Trophoblast cell (in vitro differentiated cells and primary cell): ENCODE measurements around the gene NEU4.

ENCODE experiments used
- DNase-seq, 2 donors: peaks; one replicate each; pipeline ENCODE4 v3.0.0-alpha.2; 2016
- H2AFZ ChIP-seq: 2 replicates; pipeline ENCODE4 v1.6.1; 2013; ENCODE audit warnings: low read length, moderate library complexity, mild to moderate bottlenecking; ENCODE audit not compliant: insufficient read depth, poor library complexity
- H2AK5ac ChIP-seq: 2 replicates; pipeline ENCODE4 v1.6.1; 2013; ENCODE audit warnings: mild to moderate bottlenecking, low read length
- H2BK120ac ChIP-seq: 2 replicates; pipeline ENCODE4 v1.6.1; 2013; ENCODE audit warnings: low read length, mild to moderate bottlenecking, moderate library complexity; ENCODE audit not compliant: insufficient read depth, poor library complexity
- H2BK12ac ChIP-seq: 2 replicates; pipeline ENCODE4 v1.6.1; 2013; ENCODE audit warnings: mild to moderate bottlenecking, low read length, moderate library complexity
- H2BK5ac ChIP-seq: 2 replicates; pipeline ENCODE4 v1.6.1; 2013; ENCODE audit warnings: low read length, low read depth, moderate library complexity, mild to moderate bottlenecking; ENCODE audit not compliant: poor library complexity
- H3K14ac ChIP-seq: 2 replicates; pipeline ENCODE4 v1.6.1; 2013; ENCODE audit warnings: mild to moderate bottlenecking, low read length
- H3K18ac ChIP-seq: 2 replicates; pipeline ENCODE4 v1.6.1; 2013; ENCODE audit warnings: mild to moderate bottlenecking, low read length
- H3K23ac ChIP-seq: 2 replicates; pipeline ENCODE4 v1.6.1; 2013; ENCODE audit warnings: low read length
- H3K27ac ChIP-seq: 2 replicates; pipeline ENCODE4 v1.5.1; 2013; ENCODE audit warnings: low read depth, mild to moderate bottlenecking, inconsistent platforms, low read length, moderate library complexity
- H3K27me3 ChIP-seq: 2 replicates; pipeline ENCODE4 v1.6.1; 2013; ENCODE audit warnings: inconsistent platforms, mild to moderate bottlenecking, low read length, moderate library complexity; ENCODE audit not compliant: insufficient read depth
- H3K36me3 ChIP-seq, 2 experiments: 1 replicate in 1 of 2; 2 replicates in 1 of 2; pipeline ENCODE4 v1.6.1; 2013; ENCODE audit warnings: low read length in 2 of 2, mild to moderate bottlenecking in 2 of 2, moderate library complexity in 1 of 2; ENCODE audit not compliant: insufficient read depth in 2 of 2, control insufficient read depth in 1 of 2
- H3K4ac ChIP-seq: 2 replicates; pipeline ENCODE4 v1.6.1; 2013; ENCODE audit warnings: low read depth, mild to moderate bottlenecking, low read length, moderate library complexity
- H3K4me1 ChIP-seq, 2 experiments: 1 replicate in 1 of 2; 2 replicates in 1 of 2; pipeline ENCODE4 v1.6.1; 2013; ENCODE audit warnings: low read length in 2 of 2, mild to moderate bottlenecking in 2 of 2, moderate library complexity in 1 of 2; ENCODE audit not compliant: insufficient read depth in 2 of 2, control insufficient read depth in 1 of 2
- H3K4me2 ChIP-seq: 2 replicates; pipeline ENCODE4 v1.6.1; 2013; ENCODE audit warnings: inconsistent platforms, mild to moderate bottlenecking, low read length, moderate library complexity
- H3K4me3 ChIP-seq: 2 replicates; pipeline ENCODE4 v1.5.1; 2013; ENCODE audit warnings: mild to moderate bottlenecking, low read depth, low read length, inconsistent platforms
- H3K79me1 ChIP-seq: one replicate; pipeline ENCODE4 v1.6.1; 2013; ENCODE audit warnings: low read length
- H3K79me2 ChIP-seq: 2 replicates; pipeline ENCODE4 v1.6.1; 2013; ENCODE audit warnings: low read length, mild to moderate bottlenecking; ENCODE audit not compliant: control insufficient read depth, insufficient read depth, poor library complexity
- H3K9ac ChIP-seq: 2 replicates; pipeline ENCODE4 v1.6.1; 2013; ENCODE audit warnings: mild to moderate bottlenecking, low read length
- H3K9me3 ChIP-seq: 2 replicates; pipeline ENCODE4 v1.6.1; 2013; ENCODE audit warnings: low read depth, mild to moderate bottlenecking, control low read depth, inconsistent platforms, low read length; ENCODE audit not compliant: insufficient read depth
- H4K12ac ChIP-seq: 2 replicates; pipeline ENCODE4 v1.6.1; 2013; ENCODE audit warnings: low read depth, mild to moderate bottlenecking, low read length, moderate library complexity
- H4K8ac ChIP-seq: 2 replicates; pipeline ENCODE4 v1.6.1; 2013; ENCODE audit warnings: low read depth, mild to moderate bottlenecking, low read length, moderate library complexity
- H4K91ac ChIP-seq: one replicate; pipeline ENCODE4 v1.6.1; 2013; ENCODE audit warnings: low read depth, mild to moderate bottlenecking, low read length, moderate library complexity
- WGBS: extraction: QIAGEN DNeasy Blood & Tissue Kit; methylation state at CpG from one replicate; pipeline ENCODE4 v1.1.7; 2013; ENCODE audit warnings: missing lambda C conversion rate; ENCODE audit not compliant: insufficient read length, insufficient coverage; ENCODE audit errors: extremely low coverage; 5-methylcytosine and 5-hydroxymethylcytosine counted together

The NEU4 gene

GRCh38 chr2:241836292-241836691 is 27.3 kb downstream of the NEU4 start:
- Histone ChIP-seq H2BK5ac (no peak overlapping the region), H2BK12ac (no peak overlapping the region), H3K79me1 (no peaks in the 10 kb centered on the region), H3K9me3 (no peaks in the 10 kb centered on the region), H3K36me3 (no peaks in the 10 kb centered on the region), H3K14ac (no peak overlapping the region), H2AK5ac (no peak overlapping the region), H3K4me1 (no peaks in the 10 kb centered on the region), H3K27ac (no peak overlapping the region), H2BK120ac (no peak overlapping the region), H3K79me2 (no peaks in the 10 kb centered on the region), H3K4me2 (no peak overlapping the region), H3K23ac (no peak overlapping the region), H3K27me3 (no peaks in the 10 kb centered on the region), H4K8ac (no peak overlapping the region), H2AFZ (no peak overlapping the region), H3K4ac (no peak overlapping the region), H3K18ac (no peak overlapping the region), H4K12ac (no peak overlapping the region), H4K91ac (no peak overlapping the region), H3K9ac (no peak overlapping the region), H3K4me3 (no peak overlapping the region)
- no peak for DNase-seq
- no CpG with 5 or more reads among the region's 6 CpGs for WGBS

- H3K9ac ChIP-seq, result no peak overlapping the region
- H3K18ac ChIP-seq, result no peak overlapping the region
- H3K9me3 ChIP-seq, result no peaks in the 10 kb centered on the region
- no peaks in the 10 kb centered on the region for H3K27me3 ChIP-seq
- H4K12ac ChIP-seq, result no peak overlapping the region
- no peak overlapping the region for H3K14ac ChIP-seq
- H3K4ac ChIP-seq, result no peak overlapping the region
- no peaks in the 10 kb centered on the region for H3K79me2 ChIP-seq
- H4K8ac ChIP-seq, result no peak overlapping the region
- no peak overlapping the region for H2BK120ac ChIP-seq
- H3K4me3 ChIP-seq, result no peak overlapping the region
- H4K91ac ChIP-seq, result no peak overlapping the region
- no peak overlapping the region for H2BK5ac ChIP-seq
- no peak for DNase-seq
- no peaks in the 10 kb centered on the region for H3K4me1 ChIP-seq
- H2AK5ac ChIP-seq, result no peak overlapping the region
- H3K4me2 ChIP-seq, result no peak overlapping the region
- H3K79me1 ChIP-seq, result no peaks in the 10 kb centered on the region
- H3K36me3 ChIP-seq, result no peaks in the 10 kb centered on the region
- H3K23ac ChIP-seq, result no peak overlapping the region
- WGBS, result no CpG with 5 or more reads among the region's 13 CpGs
- H2BK12ac ChIP-seq, result no peak overlapping the region
- H3K27ac ChIP-seq, result no peak overlapping the region
- no peak overlapping the region for H2AFZ ChIP-seq
Measured at GRCh38 chr2:241837197-241837965, 28.4 kb downstream of the NEU4 start.

- Histone ChIP-seq H3K27ac (no peak overlapping the region), H4K8ac (no peak overlapping the region), H4K12ac (no peak overlapping the region), H2BK120ac (no peak overlapping the region), H3K4me1 (peaks cover 4 to 5% of the 10 kb centered on the region in 2 experiments), H3K9ac (no peak overlapping the region), H3K4me3 (no peak overlapping the region), H3K9me3 (no peaks in the 10 kb centered on the region), H3K36me3 (no peaks in the 10 kb centered on the region), H3K79me2 (no peaks in the 10 kb centered on the region), H3K23ac (no peak overlapping the region), H2BK12ac (no peak overlapping the region), H2AFZ (no peak overlapping the region), H3K79me1 (no peaks in the 10 kb centered on the region), H3K4ac (no peak overlapping the region), H4K91ac (no peak overlapping the region), H3K18ac (no peak overlapping the region), H3K14ac (no peak overlapping the region), H2AK5ac (no peak overlapping the region), H3K27me3 (peaks cover 9% of the 10 kb centered on the region), H2BK5ac (no peak overlapping the region), H3K4me2 (no peak overlapping the region)
- no peak for DNase-seq
- no CpG with 5 or more reads among the region's 28 CpGs for WGBS
Measured at GRCh38 chr2:241841181-241842066, 32.4 kb downstream of the NEU4 start.

GRCh38 chr2:241842067-241842415 is 33.0 kb downstream of the NEU4 start:
- peaks cover 4 to 5% of the 10 kb centered on the region in 2 experiments for H3K4me1 ChIP-seq
- H3K4ac ChIP-seq, result no peak overlapping the region
- peaks cover 10% of the 10 kb centered on the region for H3K27me3 ChIP-seq
- H3K79me1 ChIP-seq, result no peaks in the 10 kb centered on the region
- H2BK5ac ChIP-seq, result no peak overlapping the region
- H3K14ac ChIP-seq, result no peak overlapping the region
- H3K36me3 ChIP-seq, result no peaks in the 10 kb centered on the region
- H2BK120ac ChIP-seq, result no peak overlapping the region
- no peak overlapping the region for H3K4me3 ChIP-seq
- no peak overlapping the region for H3K23ac ChIP-seq
- no peak overlapping the region for H3K4me2 ChIP-seq
- no peaks in the 10 kb centered on the region for H3K79me2 ChIP-seq
- no peak overlapping the region for H4K91ac ChIP-seq
- H3K27ac ChIP-seq, result no peak overlapping the region
- no peak overlapping the region for H2BK12ac ChIP-seq
- H3K18ac ChIP-seq, result no peak overlapping the region
- H2AK5ac ChIP-seq, result no peak overlapping the region
- no peaks in the 10 kb centered on the region for H3K9me3 ChIP-seq
- no CpG with 5 or more reads among the region's 11 CpGs for WGBS
- no peak overlapping the region for H2AFZ ChIP-seq
- DNase-seq, result peak in 1 of 2 donors; percentile 31
- no peak overlapping the region for H4K8ac ChIP-seq
- H4K12ac ChIP-seq, result no peak overlapping the region
- no peak overlapping the region for H3K9ac ChIP-seq
